GM19043 (cell line): ENCODE data around the gene SYNPR.
A peak's percentile ranks its signal among the peaks of the same experiment; 100 is the strongest.

Source experiments
- ATAC-seq: cut with Tn5 transposase; IDR thresholded peaks from one replicate; pipeline ENCODE4 v1.9.1; 2021; ENCODE audit warnings: low read depth; ENCODE audit not compliant: unreplicated experiment

Gene SYNPR

GRCh38 chr3:63303238-63303637 is 25.1 kb downstream of the SYNPR start:
- no peak for ATAC-seq

DNA sequence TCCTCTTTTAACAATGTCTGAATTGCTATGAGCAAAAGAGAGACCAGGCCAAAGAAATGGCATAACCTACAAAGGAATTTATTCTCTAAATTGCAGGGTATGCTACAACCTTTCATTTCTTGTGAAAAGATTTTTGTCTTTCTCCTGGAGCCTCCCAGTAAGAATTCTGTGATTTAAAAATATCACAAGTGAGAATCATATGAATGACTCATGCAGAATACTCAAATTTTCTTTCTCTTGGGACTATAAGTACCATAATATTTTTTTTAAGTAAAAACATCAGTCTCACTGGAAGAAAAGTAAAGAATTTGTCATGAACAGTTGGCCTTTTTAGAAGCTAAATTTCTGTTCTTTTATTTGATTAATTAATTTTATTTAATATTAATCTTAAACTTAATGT is 26.3 kb downstream of the SYNPR start:
- no peak for ATAC-seq

DNA sequence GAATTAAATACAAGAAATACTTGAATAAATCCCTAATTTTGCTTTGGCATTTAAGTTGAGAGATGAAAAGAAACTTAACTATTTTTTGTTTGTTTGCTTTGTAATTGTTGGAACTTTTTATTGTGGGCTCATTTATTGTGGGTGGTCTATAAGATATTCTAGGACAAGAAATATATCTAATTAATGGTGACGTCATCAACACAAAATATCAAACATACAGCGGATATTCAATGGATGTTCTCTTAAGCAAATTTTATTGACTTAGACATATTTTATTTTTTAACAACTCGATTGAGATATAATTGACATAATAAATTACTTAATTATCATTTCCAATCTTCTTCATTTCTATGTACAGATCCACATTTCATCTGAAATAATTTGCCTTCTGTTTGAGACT is 30.0 kb downstream of the SYNPR start:
- ATAC-seq = no peak

DNA sequence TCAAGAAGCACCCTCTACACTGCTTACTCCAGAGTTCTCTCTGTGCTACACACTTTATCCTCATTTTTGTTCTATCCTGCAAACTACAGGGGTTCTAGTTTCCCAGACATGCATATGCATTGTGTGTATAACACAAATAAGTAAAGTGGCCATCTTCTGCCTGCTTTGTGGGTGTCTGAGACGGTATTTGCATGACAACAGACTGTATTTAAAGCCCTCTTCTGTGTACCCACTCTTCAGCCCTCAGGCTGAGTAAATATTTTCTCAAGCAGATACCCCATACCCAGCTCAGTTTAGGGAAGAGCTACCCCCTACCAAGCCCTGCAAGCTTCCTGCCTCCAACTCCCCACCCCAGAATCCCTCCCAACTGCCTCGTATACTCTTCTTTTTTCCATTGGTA is 31.7 kb downstream of the SYNPR start:
- no peak for ATAC-seq

DNA sequence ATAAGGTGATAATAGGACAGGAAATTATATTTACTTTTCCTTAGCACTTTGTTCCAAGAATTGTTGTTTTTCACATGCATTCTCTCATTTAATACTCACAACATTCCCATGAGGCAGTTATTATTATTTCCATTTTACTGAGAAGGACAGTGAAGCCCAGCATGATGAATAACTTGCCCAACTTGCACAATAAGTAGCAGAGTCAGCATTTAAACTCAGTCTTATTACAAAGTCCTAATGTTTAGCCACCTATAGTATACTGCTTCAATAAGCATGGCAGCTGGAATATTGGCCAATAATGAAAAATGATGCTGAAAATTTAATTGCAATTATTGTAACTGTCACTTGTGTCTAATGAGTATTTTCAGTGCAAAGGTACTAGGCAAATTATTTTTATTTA is 45.7 kb downstream of the SYNPR start:
- no peak for ATAC-seq

- ATAC-seq = no peak
Observed at GRCh38 chr3:63324621-63325020, 46.5 kb downstream of the SYNPR start.

DNA sequence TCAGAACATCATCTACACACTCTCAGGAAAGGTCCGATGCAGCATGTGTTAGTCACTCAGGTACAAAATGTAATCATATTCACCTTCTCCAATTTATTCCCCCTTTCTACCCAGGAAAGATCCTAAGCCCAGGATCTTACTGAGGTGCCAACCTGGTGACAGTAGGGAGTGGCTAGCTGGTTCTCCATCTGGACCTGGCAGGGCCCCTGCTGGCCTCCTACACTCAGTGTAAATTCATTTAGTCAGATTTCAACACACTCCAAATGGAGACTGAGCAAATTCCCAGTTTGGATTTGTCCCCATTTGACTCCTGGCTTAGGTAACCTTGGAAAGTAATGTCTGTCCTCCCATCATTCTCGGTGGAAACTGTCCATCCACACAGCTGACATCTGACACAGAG is 47.3 kb downstream of the SYNPR start:
- no peak for ATAC-seq

GRCh38 chr3:63328365-63328764 is 50.3 kb downstream of the SYNPR start:
- no peak for ATAC-seq

DNA sequence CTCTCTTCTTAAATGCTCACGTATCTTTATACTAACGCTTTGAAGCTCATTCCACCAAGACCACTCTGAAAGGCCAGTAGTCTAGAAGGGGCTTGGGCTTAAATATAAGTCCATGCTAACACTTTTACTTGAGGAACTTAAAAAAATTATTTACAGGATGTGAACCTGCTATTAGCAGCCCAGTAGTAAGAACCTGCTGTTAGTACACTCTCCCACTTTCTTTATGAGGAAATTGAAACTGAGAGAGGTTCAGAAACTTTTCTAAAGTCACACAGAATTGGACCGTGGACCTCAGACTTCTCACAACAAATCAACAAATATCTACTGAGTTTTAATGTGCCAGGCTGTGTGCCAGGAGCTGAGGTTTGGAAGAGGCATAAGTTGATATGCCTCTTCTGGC is 53.4 kb downstream of the SYNPR start:
- no peak for ATAC-seq

DNA sequence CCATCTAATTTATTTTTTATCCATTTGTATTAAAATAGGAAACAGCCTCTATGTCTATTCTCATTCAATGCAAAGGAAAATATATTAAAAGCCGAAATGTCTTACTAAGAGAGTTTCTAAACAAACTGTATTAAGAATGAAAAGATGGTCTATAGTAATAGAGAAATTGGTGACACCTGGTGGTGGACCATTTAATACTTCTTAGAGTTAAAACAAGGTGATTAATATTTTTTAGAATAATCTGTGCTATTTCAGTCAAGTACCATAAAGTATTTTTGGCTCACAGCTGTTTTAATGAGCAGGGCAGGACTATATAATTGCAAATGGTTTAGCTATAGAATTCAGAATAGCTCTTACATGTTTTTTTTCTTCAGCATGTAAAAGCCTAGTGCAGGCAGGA is 55.7 kb downstream of the SYNPR start:
- no peak for ATAC-seq

DNA sequence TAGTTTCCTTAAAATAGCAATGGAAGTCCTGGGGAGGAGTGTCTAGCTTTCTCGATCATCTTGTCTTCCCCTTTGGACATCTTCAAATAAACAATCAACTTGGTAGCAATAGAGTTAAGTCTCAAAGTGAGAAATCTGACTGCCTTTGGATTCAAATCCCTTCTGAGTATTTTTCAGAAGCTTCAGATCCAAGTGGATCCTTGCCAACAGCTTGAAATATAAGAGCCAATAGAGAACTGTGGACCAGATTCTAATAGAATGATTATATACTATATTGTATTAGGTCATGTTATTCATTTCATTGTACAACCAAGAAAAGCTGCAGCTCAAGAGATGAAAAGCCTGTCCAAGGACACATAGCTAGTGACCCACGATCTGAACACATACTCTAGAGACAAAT is 60.2 kb downstream of the SYNPR start:
- no peak for ATAC-seq

GRCh38 chr3:63343674-63344073 is 65.6 kb downstream of the SYNPR start:
- peak; percentile 57 for ATAC-seq

- ATAC-seq = no peak
Observed at GRCh38 chr3:63344661-63345060, 66.6 kb downstream of the SYNPR start.

DNA sequence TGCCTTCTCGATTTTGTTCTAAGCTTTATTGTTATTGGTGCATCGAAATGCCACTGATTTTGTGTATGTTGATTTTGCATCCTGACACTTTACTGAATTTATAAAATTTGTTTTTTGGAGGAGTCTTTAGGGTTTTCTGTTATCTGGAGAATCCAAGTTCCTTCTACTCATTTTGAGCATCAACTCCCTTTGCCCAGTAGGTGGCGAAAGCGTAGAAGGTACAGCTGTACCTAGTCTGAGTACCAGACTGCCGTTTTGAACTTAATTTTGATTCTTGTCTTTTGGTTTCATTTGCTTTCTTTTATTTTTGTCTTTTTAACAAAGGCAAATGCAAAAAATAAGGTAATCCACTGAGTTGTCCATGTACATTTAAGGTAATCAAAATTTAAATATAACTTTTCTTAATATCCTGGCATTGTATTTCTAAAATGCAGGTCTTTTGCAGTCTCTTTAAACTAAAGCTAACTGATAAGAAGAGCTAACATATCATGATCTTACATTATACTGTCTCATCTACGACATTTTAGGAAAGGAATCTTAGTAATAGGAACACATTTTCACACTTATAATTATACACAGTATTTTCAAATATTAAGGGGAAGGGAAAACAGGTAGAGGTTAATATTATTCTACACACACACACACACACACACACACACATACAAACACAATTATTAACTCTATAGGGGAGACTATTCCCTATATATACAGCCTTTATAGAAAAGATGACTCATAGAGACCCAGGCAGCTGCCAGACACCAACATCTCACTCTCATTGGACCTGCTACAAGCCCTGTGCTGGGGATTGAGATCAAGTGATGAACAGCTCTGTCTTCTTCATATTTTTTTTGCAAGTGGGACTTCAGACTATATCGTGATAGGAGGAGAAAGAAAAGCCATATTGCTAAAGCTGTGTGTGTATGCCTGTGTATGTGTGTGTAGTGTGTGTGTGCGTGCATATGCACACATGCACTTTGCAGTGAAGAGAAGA is 71.8 kb downstream of the SYNPR start:
- peak; percentile 81 for ATAC-seq

DNA sequence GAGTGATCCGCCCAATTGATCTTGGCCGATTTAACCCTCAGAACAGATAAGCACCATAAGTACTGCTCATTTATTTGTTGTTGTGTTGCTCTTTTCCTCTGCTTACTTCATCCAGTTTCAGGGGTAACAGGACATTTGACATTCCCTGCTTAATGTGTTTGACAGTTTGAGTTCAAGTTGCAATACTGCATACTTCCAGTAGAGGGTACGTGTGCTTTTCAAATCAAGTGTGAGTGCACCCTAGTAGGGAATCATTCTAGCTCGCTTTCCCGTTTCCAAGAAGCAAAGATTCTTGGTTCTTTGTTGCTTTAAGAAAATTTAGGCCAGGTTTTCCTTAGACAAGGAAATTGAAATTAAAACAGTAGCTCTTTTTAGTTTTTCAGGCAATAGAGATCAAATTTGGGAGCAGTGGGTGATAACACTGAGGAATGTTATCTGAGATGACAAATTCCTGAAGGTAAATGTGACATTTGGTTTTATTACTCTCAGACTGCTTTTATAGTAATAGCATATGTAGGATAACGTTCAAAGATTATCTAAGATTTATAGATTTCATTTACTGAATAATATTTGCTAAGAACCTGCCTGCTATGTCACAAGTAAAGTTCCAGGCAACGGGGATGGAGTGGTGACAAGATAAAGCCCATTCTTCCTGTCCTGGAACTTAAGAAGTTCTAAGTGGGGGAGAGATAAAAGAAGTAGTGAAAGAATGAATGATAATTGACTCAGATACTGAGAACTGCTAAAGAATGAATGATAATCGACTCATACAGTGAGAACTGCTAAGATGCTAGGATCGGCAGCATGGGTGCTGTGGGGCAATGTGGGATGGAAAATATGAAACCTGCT is 73.3 kb downstream of the SYNPR start:
- ATAC-seq = peak; percentile 57

- no peak for ATAC-seq
Observed at GRCh38 chr3:63352008-63352279, 73.8 kb downstream of the SYNPR start.

DNA sequence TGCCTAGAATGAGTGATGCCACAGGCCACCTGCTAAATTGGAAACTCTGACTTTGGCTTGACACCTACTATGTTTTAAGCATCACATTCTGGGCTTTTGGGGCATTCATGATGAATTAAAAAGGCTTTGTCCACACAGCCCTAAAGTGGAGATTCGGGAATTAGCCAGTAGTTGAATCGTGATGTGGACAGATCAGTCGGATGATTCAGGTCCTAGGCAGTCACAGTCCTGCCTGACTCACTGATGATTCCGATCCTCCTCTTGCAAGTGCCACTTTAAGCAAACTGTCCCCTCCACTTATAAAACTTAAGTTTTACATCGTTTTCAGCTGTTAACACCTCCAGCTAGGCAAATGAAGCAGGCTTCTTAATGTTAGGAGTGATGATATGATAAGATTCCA is 75.3 kb downstream of the SYNPR start:
- no peak for ATAC-seq

GRCh38 chr3:63354160-63354559 is 76.1 kb downstream of the SYNPR start:
- no peak for ATAC-seq

DNA sequence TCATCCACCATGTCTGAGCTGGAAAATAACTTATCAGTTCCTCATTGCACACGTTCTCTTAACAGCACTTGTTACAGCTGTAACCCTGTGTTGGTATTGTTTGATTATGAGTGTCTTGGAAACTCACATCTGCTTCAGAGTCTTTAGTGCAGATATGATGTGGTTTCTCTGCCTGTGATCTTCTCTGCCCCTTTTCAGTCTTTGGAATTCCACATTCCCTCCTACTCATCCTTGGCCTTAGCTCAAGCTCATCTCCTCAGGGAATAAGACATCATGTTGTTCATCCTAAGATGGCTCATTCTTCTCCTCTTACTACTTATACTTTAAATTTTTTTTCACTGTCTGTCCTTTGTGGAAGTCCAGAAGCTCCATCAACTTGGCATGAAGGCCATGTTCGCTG is 77.7 kb downstream of the SYNPR start:
- ATAC-seq = no peak

GRCh38 chr3:63364495-63364894 is 86.4 kb downstream of the SYNPR start:
- ATAC-seq = no peak

DNA sequence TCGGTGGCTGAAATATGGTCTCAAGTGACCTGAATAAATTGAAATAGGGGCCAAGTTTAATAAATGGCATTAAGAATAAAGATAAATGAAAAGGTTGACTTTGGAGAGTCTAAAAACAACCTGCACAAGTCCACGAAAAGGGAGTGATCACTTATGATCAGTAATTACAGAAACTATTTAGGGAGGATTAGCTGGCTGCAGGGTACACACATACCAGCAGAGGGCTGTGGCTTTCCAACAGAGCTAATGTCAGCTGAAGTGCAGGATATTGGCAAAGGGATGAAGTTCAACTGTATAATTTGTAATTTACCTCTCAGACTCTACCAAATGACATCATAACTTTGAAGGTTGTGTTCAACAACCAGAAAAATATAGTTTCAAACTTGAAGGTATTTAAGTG is 86.8 kb downstream of the SYNPR start:
- no peak for ATAC-seq

DNA sequence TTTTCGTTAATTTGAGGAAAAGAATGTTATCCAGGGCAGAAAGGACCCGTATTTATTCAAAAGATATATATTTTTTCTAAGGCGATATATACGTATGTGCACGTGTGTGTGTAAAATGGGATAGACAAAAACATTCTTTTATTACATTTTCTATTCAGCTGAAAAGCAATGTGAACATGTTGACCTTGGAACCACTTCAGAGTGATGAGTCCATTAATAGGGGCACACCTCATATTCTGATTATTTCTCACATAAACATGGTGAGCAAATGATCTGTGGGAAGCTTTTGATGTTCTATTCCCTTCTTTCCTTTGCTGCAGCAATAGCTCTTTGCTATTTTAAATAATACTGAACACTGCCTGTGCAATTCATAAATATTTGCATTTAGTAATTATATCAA is 87.6 kb downstream of the SYNPR start:
- ATAC-seq = no peak
